ENCODE results near the gene LRIG1.
"Not testable (repeated sequence)": the region's sequence is repeated elsewhere in the genome, so short reads cannot be mapped to it uniquely, and the experiment has no call there.

GRCh38 chr3:66421144-66421543 lies 79.7 kb downstream of the LRIG1 start:
- TF ChIP-seq CTCF (IDR thresholded peaks at IDR 0.05); REST (IDR thresholded peaks at IDR 0.05; ENCODE audit: insufficient read depth in 1 of 2, low read depth in 2 of 2, low read length in 1 of 2); POLR2AphosphoS5 (IDR thresholded peaks at IDR 0.05; ENCODE audit: low read depth, low read length); TCF7L2 (IDR thresholded peaks at IDR 0.05; ENCODE audit: low read depth, low read length); SIN3A (IDR thresholded peaks at IDR 0.05; ENCODE audit: borderline replicate concordance, insufficient read depth, low read depth, low read length): not testable (repeated sequence)

Measured in Panc1 (cell line).